ENCODE measurements around the gene PTPRZ1. TPM values are rescaled to one million over a fixed set of nuclear protein-coding genes. Genes with fewer than 3 reads are reported as not detected.
A peak's percentile ranks its signal among the peaks of the same experiment; 100 is the strongest.

PTPRZ1 gene
- total RNA-seq (2021) (105 to 114 TPM (median 107 TPM) in 3 replicates), Bru-seq, nascent RNA (percentile 96 among the genes with signal in this experiment)
- long read RNA-seq, experiment 1, full-length matches to known transcripts: 13 of 180 reads
- long read RNA-seq, experiment 1, partial matches to known transcripts: 74 of 180 reads
- long read RNA-seq, experiment 1, other reads (novel, unspliced or antisense): 93 of 180 reads
- long read RNA-seq, experiment 2, full-length matches to known transcripts: 7 of 121 reads
- long read RNA-seq, experiment 2, partial matches to known transcripts: 52 of 121 reads
- long read RNA-seq, experiment 2, other reads (novel, unspliced or antisense): 62 of 121 reads
- long read RNA-seq, experiment 3, partial matches to known transcripts: 3 of 4 reads
- long read RNA-seq, experiment 3, other reads (novel, unspliced or antisense): 1 of 4 reads

DNA sequence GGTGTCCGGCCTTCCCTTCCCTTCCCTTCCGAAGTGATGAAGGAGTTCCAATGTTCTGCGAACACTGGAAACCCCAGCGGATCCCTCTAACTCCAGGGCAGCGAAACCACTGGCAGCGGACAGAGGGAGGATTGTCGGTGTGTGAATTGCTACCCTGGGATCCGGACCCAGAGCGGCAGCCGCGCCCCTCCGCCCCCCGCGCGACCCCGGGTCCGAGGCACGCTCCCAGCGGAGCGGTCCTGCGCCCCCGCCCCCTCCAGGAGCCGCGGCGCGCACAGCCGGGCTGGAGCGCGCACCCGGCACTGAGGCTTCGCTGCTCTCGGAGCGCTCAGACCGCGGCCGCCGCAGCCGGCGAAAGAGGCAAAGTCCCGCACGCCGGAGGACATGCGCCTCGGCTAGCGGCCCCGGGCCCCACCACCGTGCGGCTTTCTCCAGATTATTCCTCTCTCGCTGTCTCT is at the start of gene PTPRZ1:
Gene PTPRZ1, plus strand, starts transcription at position 331 of the 458 bp plus-strand sequence. CDS start 339 bp downstream, outside the sequence.
- Mint-ChIP-seq H3K27ac (peak within 1 kb of the TSS; percentile 97), H3K27me3 (ENCODE audit: low read depth) (no peaks in the 10 kb centered on the region), H3K4me1 (peaks cover 47% of the 10 kb centered on the region), H3K4me3 (peak within 1 kb of the TSS; percentile 99), H3K9me3 (no peaks in the 10 kb centered on the region), H3K36me3 (peaks cover 3% of the 10 kb centered on the region)
- DNase-seq (ENCODE audit: low spot score): peak; percentile 84
- CTCF ChIA-PET: no interaction called here
- TF ChIP-seq ESRRA (CRISPR knock-in tag; IDR thresholded peaks at IDR 0.05; ENCODE audit: borderline replicate concordance) (peak; percentile 71; the same call in 1 of the 2 replicates), ZNF396 (CRISPR knock-in tag; IDR thresholded peaks at IDR 0.05; ENCODE audit: borderline replicate concordance) (no peak), NR3C1 (CRISPR knock-in tag; conservative IDR thresholded peaks at IDR 0.05; ENCODE audit: low read depth) (peak; percentile 84; the same call in 1 of the 2 replicates), ZNF281 (CRISPR knock-in tag; IDR thresholded peaks at IDR 0.05) (no peak), MAX (CRISPR knock-in tag; IDR thresholded peaks at IDR 0.05) (peak; percentile 38; the same call in 1 of the 2 replicates), ZBTB21 (CRISPR knock-in tag; IDR thresholded peaks at IDR 0.05; ENCODE audit: borderline replicate concordance) (0 out of 2 replicates have a peak, but pooled peaks have one; percentile 11), SP1 (CRISPR knock-in tag; conservative IDR thresholded peaks at IDR 0.05) (peak; percentile 27; the same call in 1 of the 2 replicates), RELA (CRISPR knock-in tag; IDR thresholded peaks at IDR 0.05; ENCODE audit: borderline replicate concordance) (peak; percentile 35; the same call in 1 of the 2 replicates), KAT7 (CRISPR knock-in tag; IDR thresholded peaks at IDR 0.05; ENCODE audit: borderline replicate concordance) (peak; percentile 71; the same call in 1 of the 2 replicates), USF1 (CRISPR knock-in tag; IDR thresholded peaks at IDR 0.05) (peak; percentile 17; the same call in 1 of the 2 replicates), ETV6 (CRISPR knock-in tag; IDR thresholded peaks at IDR 0.05) (peak; percentile 89; the same call in 1 of the 2 replicates), E2F5 (CRISPR knock-in tag; IDR thresholded peaks at IDR 0.05) (no peak), CREM (CRISPR knock-in tag; IDR thresholded peaks at IDR 0.05) (no peak), FOXK1 (CRISPR knock-in tag; IDR thresholded peaks at IDR 0.05) (peak; percentile 76), TP53 (CRISPR knock-in tag; IDR thresholded peaks at IDR 0.05) (no peak; the same call in 1 of the 2 replicates)
- TF ChIP-seq, protein P1, sequence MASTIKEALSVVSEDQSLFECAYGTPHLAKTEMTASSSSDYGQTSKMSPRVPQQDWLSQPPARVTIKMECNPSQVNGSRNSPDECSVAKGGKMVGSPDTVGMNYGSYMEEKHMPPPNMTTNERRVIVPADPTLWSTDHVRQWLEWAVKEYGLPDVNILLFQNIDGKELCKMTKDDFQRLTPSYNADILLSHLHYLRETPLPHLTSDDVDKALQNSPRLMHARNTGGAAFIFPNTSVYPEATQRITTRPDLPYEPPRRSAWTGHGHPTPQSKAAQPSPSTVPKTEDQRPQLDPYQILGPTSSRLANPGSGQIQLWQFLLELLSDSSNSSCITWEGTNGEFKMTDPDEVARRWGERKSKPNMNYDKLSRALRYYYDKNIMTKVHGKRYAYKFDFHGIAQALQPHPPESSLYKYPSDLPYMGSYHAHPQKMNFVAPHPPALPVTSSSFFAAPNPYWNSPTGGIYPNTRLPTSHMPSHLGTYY (CRISPR knock-in tag; IDR thresholded peaks at IDR 0.05): 0 out of 2 replicates have a peak, but pooled peaks have one; percentile 61
- TF ChIP-seq, protein P2, sequence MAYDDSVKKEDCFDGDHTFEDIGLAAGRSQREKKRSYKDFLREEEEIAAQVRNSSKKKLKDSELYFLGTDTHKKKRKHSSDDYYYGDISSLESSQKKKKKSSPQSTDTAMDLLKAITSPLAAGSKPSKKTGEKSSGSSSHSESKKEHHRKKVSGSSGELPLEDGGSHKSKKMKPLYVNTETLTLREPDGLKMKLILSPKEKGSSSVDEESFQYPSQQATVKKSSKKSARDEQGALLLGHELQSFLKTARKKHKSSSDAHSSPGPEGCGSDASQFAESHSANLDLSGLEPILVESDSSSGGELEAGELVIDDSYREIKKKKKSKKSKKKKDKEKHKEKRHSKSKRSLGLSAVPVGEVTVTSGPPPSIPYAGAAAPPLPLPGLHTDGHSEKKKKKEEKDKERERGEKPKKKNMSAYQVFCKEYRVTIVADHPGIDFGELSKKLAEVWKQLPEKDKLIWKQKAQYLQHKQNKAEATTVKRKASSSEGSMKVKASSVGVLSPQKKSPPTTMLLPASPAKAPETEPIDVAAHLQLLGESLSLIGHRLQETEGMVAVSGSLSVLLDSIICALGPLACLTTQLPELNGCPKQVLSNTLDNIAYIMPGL (CRISPR knock-in tag; IDR thresholded peaks at IDR 0.05): peak; percentile 75; the same call in 1 of the 2 replicates
- TF ChIP-seq, protein P3, sequence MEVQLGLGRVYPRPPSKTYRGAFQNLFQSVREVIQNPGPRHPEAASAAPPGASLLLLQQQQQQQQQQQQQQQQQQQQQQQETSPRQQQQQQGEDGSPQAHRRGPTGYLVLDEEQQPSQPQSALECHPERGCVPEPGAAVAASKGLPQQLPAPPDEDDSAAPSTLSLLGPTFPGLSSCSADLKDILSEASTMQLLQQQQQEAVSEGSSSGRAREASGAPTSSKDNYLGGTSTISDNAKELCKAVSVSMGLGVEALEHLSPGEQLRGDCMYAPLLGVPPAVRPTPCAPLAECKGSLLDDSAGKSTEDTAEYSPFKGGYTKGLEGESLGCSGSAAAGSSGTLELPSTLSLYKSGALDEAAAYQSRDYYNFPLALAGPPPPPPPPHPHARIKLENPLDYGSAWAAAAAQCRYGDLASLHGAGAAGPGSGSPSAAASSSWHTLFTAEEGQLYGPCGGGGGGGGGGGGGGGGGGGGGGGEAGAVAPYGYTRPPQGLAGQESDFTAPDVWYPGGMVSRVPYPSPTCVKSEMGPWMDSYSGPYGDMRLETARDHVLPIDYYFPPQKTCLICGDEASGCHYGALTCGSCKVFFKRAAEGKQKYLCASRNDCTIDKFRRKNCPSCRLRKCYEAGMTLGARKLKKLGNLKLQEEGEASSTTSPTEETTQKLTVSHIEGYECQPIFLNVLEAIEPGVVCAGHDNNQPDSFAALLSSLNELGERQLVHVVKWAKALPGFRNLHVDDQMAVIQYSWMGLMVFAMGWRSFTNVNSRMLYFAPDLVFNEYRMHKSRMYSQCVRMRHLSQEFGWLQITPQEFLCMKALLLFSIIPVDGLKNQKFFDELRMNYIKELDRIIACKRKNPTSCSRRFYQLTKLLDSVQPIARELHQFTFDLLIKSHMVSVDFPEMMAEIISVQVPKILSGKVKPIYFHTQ (CRISPR knock-in tag; IDR thresholded peaks at IDR 0.05): no peak
- TF ChIP-seq, protein P4, sequence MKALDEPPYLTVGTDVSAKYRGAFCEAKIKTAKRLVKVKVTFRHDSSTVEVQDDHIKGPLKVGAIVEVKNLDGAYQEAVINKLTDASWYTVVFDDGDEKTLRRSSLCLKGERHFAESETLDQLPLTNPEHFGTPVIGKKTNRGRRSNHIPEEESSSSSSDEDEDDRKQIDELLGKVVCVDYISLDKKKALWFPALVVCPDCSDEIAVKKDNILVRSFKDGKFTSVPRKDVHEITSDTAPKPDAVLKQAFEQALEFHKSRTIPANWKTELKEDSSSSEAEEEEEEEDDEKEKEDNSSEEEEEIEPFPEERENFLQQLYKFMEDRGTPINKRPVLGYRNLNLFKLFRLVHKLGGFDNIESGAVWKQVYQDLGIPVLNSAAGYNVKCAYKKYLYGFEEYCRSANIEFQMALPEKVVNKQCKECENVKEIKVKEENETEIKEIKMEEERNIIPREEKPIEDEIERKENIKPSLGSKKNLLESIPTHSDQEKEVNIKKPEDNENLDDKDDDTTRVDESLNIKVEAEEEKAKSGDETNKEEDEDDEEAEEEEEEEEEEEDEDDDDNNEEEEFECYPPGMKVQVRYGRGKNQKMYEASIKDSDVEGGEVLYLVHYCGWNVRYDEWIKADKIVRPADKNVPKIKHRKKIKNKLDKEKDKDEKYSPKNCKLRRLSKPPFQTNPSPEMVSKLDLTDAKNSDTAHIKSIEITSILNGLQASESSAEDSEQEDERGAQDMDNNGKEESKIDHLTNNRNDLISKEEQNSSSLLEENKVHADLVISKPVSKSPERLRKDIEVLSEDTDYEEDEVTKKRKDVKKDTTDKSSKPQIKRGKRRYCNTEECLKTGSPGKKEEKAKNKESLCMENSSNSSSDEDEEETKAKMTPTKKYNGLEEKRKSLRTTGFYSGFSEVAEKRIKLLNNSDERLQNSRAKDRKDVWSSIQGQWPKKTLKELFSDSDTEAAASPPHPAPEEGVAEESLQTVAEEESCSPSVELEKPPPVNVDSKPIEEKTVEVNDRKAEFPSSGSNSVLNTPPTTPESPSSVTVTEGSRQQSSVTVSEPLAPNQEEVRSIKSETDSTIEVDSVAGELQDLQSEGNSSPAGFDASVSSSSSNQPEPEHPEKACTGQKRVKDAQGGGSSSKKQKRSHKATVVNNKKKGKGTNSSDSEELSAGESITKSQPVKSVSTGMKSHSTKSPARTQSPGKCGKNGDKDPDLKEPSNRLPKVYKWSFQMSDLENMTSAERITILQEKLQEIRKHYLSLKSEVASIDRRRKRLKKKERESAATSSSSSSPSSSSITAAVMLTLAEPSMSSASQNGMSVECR (CRISPR knock-in tag; IDR thresholded peaks at IDR 0.05; ENCODE audit: borderline replicate concordance): peak; percentile 76; the same call in 1 of the 2 replicates
- POLR2A ChIA-PET: interaction anchor here (0.8 kb wide), 1 partner anchor 95 kb away, joined by 3 read pairs; no protein-coding TSS in a partner anchor
- peak; percentile 89 for ATAC-seq

All from WTC11 (cell line).